Thyroid gland (tissue), 4 donors: ENCODE data around the gene SLC10A2.

ENCODE experiments used
- CTCF ChIP-seq, 6 experiments: fragments of 200-600 bp in 3 of 6; fragments of 450-650 bp in 3 of 6; sonication (generic) in 3 of 6; IDR thresholded peaks; one replicate each; pipeline ENCODE4 v1.5.1; 2016 to 2019; ENCODE audit warnings: antibody characterized with exemption in 6 of 6, mild to moderate bottlenecking in 2 of 6, inconsistent platforms in 1 of 6, moderate library complexity in 1 of 6
- POLR2A ChIP-seq, 2 donors: fragments of 450-650 bp; IDR thresholded peaks; one replicate each; pipeline ENCODE4 v1.6.1; 2017; ENCODE audit warnings: antibody characterized with exemption in 2 of 2, mild to moderate bottlenecking in 2 of 2, moderate library complexity in 1 of 2

- TF ChIP-seq CTCF (IDR thresholded peaks at IDR 0.05) (no peak), POLR2A (IDR thresholded peaks at IDR 0.05) (no peak)
These were observed 43.9 kb downstream of the SLC10A2 start for GRCh38 chr13:103022336-103022735.
